ENCODE data around the gene HTT-AS.

The HTT-AS gene

DNA sequence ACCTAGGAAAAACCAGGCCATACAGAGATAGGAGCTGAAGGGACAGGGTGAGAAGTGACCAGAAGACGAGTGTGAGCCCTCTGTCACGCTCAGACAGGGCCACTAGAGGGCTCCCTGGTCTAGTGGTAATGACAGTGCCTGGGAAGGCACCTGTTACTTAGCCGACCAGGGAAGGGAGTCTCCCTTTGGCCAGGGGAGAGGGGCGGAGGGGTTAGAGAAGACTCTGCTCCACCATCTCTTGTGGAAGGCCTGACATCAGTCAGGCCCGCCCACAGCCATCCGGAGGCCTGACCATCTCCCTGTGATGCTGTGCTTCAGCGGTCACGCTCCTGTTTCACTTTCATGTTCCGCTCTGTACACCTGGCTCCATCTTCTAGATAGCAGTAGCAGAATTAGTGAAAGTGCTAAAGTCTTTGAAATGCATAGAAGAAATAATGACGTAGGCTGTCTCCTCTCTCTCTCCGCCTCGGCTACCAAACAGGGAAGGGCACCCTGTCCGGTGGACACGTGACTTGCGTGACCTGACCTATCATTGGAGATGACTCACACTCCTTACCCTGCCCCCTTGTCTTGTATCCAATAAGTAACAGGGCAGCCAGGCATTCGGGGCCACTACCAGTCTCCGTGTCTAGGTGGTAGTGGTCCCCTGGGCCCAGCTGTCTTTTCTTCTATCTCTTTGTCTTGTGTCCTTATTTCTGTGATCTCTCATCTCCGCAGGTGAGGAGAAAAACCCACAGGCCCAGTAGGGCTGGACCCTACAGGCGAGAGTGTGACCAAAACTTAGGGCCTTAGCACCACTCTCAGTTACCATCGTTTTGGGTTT is 26.7 kb downstream of the HTT-AS start:
- DNase-seq, result peak; percentile 67

DNA sequence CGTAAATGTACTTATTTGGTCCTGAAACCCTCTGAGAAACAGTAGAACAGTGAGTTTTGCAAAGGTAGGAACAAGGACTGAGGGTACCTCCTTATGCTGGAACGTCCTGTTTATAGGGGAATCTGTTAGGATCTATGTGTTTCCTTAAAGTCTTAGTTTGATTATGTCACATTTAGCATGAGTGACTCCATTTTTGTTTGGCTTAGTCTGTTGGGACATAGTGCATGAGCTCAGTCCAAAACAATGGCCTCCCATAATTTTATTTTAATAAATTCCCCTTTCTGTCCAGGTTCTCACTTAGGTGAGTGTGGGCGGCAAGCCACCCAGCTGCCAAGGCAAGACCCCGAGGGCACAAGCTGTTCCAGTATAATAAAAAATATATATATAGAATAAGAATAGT is 27.7 kb downstream of the HTT-AS start:
- DNase-seq, result no peak

DNA sequence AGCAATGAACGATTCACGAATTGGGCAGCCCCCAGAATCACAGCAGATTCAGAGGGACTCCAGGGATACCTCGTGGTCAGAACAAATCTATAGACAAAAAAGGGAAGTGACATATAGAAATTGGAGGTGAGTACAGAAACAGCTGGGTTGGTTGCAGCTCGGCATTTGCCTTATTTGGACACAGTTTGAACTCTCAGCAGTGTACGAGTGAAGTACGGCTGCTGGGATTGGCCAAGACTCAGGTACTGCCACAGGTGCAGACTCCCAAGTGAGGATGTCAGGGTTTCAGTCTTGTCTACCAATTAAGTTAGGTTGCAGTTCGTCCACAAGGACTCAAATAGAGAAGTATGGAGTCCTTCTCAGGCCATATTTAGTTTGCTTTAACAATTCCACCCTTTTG is 28.2 kb downstream of the HTT-AS start:
- DNase-seq, result no peak

DNA sequence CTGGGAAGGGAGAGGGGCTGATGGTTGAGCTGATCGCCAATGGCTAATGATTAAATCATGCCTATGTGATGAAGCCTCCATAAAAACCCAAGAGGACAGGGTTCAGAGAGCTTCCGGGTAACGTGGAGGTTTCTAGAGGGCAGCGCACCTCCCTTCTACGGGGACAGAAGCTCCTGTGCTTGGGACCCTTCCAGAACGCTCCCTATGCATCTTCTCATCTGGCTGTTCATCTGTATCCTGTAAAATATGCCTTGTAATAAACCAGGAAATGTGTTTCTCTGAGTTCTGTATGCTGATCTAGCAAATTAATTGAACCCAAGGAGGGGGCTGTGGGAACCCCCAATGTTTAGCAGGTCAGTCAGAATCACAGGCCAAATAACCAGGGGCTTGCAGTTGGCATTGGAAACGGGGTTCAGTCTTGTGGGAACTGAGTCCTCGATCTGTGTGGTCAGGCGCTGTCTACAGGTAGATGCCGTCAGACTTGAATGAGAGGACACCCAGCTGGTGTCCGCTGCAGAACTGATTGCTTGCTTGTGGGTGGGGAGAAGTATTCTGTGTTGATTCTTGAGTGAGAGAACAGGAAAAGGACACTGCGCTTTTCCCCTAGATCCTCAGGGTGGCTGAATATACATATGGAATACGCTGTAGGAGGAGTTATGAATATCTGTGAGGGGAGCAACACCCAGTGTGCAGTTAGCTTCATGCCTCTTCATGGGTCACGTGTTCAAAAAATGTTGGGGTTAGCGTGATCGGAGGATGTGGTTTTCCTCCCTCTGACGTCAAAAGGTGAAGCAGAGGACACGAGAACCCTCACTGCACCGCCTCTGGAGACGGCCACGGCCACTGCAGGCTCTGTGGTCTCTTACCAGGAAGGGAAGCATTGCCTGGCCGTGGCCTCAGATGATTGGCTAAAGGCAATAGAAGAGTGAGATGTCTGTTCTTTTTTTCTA is 29.2 kb downstream of the HTT-AS start:
- DNase-seq, result peak; percentile 68

DNA sequence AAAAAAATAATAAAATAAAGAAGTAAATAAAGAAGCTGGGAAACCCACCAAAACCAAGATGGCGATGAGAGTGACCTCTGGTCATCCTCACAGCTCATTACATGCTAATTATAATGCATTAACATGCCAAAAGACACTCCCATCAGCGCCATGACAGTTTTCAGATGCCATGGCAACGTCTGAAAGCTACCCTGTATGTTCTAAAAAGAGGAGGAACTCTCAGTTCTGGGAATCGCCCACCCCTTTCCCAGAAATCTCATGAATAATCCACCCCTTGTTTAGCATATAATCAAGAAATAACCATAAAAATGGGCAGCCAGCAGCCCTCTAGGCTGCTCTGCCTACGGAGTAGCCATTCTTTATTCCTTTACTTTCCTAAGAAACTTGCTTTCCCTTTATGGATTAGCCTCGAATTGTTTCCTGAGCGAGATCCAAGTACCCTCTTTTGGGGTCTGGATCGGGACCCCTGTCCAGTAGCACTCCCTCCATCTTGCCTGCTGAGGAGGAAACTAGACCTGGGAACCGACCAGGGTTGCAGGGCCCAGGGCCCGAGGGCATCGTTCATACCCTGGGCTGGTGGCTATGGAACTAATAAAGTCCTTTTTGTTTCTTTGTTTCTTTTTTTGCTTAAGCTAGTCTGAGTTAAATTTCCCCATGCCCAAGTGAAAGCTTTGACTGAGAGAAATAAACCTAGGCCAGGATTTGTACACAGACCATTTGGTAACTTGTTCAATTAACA is 30.9 kb downstream of the HTT-AS start:
- DNase-seq, result no peak

DNA sequence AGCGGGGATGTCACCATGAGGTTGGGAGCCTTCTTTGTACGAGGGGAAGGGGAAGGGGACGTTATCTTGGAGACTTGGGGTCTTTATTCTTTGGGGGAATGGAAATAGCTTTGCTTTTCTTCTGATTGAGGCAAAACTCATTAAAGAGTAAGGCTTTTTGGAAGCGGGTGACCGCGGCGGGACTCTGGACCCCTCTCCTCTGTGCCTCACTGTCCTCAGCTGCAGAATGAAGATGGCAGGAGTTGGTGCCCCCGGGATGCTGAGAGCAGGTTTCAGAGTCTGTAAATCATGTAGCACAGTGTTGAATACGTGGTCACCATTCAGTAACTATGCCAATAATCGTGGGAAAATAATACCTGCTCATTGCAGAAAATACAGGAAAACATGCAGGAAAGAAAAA is 32.1 kb downstream of the HTT-AS start:
- no peak for DNase-seq

DNA sequence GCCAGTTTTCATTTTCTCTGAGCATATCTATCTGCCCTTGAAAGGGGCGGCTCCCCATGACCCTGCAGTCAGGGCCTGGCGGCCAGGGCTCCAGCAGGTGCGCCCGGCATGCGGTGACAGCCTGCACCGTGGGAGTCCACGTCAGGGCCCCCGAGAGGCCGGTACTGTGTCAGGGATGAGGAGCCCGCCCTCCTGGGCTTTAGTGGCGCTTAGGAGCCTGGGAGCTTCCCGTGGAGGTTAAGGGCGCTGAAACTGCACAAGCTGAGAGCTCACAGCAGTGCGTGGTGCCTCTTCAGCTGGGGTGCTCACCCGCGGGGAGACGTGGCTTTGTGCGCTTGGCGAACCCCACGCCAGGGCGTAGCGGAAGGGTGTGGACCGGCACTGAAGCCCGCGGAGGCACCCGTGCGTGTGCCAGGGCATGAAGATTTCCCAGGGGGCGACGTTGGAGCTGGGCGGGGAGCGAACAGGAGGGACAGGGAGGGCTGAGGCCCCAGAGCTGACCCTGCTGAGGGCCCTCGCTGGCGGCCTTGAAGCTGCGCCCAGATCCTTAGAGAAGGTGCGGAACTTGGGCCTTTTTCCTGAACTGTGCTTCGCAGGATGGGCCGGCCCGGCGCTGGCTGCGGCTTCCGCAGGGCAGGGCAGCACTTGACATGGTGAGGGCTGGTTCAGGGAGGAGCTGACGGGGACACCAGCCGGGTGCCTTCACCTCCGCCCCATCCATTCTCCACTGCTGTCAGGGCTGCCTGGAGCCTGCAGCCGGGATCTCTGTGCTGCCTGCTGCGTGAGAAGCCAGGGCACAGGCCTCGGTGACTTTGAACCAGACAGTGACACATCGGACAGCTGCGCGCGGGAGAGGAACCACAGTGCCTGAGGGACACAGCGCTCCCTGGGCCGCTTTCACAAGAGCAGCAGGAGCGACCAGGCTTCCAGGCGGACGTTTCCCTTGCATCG is 32.9 kb downstream of the HTT-AS start:
- peak; percentile 38 for DNase-seq

DNA sequence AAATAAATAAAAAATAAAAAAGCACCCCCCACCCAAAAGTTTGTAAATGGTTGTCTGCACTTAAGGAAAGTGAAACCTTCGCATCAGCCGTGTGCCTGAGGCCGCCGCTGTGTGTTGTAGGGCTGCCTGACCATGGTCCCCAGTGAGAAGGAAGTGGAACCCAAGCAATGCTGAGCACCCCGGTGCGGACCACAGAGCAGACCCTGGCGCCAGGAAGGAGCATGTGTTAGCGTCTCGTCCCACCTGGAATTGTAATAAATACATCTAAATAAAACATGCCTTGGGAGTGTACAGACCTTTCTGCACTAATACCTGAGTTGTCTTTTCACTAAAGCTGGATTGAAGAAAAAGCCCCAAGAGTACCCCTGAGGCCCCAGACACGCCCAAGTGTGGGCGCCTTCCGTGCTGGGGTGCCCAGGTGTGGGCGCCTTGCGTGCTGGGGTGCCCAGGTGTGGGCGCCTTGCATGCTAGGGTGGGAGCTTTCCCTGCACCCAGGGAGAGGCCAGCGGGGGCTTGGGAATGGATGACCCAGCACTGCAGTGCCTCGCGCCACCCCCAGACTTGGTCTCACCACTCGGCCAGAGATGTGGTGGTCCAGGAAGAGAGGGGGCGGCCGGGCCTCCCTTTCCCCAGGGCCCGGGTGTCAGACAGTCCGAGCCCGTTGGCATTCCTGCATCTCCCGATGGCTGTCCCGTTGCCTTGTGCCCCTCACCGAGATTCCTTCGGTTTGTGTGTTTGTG is 33.7 kb downstream of the HTT-AS start:
- DNase-seq, result no peak

DNA sequence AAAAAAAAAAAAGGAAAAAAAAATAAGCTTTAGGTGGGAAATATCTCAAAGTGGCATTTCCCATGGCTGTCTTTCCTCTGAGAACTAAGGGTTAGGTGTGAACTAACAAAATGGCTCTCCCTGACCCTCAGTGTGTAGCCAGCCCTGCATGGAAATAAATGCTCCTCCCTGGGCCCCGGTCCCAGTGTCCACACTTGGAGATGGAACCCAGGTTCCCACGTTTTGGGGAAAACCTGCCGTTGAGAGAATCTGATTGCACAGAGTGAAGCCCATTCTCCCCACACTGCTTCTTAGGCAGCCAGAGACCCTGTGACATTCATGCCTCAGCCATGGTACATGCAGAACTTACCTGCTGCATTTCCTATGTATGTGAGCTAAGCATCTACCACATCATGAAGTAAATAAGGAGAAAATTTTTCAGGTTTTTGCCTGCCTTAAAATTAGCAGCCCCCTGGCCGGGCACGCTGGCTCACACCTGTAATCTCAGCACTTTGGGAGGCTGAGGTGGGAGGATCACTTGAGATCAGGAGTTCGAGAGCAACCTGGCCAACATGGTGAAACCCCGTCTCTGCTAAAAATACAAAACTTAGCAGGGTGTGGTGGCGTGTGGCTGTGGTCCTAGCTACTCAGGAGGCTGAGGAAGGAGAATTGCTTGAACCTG is 34.5 kb downstream of the HTT-AS start:
- DNase-seq, result no peak

DNA sequence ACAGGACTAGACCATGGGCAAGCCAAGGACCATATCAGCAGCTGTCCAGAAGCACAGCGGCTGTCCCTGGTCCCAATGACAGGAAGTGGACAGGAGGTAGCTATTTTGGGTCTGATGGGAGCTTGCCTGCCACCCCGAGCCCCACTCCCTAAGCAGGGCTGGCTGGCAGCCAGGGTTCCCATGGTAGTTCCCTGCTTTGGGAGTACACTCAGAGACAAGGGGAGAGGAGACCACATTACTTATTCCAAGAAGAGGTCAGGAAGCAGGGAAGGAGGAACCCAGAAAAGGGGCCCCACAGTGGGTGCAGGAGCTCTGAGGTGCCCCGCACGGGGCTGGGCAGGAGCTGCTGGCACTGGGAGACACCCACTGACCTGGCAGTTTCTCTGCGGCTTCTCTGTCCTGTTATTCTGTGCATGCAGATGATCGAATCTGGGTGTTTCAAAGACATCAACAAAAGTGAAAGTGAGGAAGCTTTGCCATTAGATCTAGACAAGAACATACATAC is 36.3 kb downstream of the HTT-AS start:
- DNase-seq, result peak; percentile 12

DNA sequence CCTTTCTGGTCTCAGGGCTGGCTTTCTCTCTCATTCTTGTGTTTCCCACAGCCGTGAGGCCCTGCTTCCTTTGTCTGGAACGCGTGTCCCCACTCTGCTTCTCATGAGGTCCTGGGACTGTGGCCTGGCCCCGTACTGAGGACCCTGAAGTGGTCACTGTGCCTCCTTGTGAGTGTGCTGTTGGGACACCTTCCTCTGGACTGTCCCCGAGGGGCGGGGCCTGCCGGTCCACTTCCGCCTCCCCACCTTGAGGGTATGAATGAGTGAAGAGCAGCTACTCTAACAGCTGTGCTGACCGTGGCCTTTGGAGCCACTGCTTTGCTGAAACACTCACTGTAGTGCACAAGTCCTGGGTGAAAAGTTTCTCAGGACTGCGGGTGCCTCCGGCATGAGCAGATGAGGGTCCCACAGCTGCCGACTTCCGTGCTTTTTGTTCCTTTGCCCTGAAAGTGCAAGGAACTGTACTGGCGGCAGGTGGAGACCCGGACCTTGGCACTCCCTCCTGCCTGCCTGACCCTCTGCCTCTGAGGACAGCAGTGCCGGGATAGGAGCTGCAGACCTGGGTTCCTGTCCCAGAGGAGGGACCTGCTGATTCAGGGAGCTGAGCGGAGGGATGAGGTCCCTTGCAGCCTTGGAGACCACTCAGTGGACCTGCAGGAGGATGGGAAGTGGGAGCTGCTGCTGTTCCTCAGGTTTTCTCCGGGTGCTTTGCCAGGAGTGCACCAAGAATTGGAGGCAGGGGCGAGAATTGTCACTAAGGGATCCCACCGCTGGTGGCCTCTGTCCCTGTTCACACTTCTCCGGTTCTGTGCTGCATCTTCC is 38.0 kb downstream of the HTT-AS start:
- DNase-seq, result no peak

DNA sequence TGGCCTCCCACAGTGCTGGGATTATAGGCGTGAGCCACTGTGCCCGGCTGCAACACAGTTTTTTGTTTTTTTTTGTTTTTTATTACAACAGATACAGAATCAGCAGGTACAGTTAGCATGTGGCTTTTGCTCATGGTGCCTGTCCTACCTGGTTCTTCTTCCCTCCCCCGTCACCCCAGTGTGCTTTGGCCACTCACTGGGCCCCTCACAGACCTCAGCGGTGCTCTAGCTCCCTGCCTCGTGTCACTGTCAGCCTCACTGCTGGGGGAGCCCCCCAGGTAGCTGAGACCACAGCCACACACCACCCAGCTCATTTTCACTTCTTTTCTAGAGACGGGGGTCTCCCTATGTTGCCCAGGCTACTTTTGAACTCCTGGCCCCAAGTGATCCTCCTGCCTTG is 38.7 kb downstream of the HTT-AS start:
- no peak for DNase-seq

DNA sequence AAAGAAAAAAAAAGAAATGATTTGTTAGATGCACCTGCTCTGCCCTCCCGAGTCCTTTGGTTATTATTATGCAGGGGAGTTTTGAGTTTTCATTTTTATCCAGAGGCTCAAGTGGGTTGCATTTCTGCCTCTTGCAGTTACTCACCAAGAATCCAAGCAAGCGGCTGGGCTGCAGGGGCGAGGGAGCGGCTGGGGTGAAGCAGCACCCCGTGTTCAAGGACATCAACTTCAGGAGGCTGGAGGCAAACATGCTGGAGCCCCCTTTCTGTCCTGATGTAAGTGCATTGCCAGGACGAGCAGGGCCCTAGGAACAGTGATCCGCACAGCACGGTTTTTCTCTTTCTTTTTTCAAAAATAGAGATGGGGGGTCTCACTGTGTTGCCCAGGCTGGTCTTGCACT is 39.1 kb downstream of the HTT-AS start:
- no peak for DNase-seq

DNA sequence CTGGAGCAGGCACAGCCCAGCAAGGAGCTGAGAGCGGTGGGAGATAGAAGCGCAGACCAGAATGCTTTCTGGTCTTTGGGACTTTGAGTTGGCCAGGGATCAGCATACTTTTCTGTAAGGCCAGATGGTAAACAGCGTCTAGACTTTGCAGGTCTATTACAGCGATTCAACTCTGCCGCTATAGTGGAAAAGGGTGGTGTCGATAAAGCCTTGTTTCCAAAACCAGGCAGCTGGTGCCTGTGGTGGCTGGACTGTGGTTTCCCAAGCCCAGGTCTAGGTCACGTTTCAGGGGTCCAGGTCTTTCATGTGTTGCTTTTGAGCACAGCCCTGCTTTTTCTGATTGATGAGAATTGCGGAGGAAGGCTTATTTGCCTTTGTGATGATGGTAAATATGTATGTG is 40.1 kb downstream of the HTT-AS start:
- no peak for DNase-seq

DNA sequence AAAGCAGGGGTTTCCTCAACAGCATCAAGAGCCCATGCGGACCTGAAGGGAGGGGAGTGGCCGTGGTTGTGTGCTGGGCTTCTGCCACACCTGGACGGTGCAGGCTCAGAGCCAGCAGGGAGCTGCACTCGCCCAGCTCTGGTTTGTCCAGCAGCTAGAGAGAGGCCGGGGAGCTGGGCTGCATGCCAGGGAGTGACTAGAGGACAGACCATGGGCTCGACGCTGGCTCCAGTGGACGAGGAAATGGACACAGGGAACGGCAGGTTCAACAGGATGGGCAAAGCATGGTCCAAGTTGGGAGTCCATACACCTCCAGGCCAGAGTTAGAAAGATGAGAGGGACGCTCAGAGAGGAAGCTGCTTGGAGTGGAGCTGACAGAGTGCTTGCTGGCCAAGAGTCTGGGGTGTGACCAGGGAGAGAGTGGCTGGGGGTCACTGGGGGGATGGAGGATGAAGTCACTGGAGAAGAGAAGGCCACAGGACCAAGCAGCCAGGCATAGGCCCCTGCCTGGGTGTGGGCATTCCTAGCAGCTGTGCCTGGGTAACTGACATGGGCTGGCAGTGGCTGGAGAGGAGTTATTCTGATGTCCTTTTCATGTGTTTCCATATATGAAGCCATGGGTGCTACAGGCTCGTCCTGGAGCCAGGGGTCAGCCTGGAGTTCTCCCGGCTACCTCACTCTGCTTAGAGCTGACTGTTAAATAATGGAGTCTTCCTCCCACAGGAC is 42.8 kb downstream of the HTT-AS start:
- DNase-seq, result no peak

DNA sequence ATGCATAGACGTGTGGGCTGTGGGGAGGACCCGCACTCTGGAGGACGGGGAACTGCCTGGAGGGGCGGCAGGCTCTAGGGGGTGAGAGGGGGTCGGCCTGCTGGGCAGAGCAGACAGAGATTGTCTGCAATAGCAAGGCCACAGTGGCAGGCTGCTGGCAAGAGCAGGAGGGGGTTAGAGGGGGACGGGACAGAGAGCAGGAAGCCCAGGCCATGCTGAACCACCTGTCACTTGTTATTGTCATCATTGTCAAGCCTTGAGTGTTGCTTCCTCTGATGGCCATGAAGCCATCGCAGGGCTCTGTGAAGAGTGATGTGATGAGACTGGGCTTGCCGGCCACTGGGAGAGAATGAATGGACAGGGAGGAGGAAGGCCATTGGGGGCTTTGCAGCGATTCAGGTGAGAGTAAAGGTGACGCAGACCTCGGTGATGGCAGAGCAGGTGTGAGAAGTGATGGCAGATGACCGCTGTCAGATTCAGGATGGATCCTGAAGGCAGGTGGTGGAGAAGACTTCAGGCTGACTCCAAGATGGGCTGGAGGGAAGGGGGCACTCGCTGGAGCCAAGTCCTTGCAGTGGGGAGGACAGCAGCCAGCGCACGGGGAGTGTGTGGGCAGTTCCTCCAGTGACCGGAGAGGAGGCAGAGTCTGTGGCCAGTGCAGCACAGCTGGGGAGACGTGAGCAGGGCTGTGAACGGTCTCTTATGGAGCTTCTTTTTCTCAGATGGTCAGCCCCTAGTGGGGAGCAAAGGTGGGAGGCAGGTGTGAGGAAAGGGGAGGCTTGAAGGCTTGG is 43.6 kb downstream of the HTT-AS start:
- no peak for DNase-seq

DNA sequence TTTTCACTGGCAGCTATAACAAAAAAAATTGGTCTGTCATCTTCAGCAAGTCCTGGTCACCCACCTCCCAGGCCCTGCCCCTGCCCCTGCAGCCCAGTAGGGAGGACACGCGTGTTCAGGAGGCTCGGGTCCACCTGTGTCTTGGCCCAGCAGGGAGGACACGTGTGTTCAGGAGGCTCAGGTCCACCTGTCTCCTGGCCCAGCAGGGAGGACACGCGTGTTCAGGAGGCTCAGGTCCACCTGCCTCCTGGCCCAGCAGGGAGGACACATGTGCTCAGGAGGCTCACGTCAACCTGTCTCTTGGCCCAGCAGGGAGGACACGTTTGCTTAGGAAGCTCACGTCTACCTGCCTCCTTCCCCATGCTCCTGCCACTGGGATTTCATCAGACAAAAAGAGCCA is 44.9 kb downstream of the HTT-AS start:
- DNase-seq, result no peak

DNA sequence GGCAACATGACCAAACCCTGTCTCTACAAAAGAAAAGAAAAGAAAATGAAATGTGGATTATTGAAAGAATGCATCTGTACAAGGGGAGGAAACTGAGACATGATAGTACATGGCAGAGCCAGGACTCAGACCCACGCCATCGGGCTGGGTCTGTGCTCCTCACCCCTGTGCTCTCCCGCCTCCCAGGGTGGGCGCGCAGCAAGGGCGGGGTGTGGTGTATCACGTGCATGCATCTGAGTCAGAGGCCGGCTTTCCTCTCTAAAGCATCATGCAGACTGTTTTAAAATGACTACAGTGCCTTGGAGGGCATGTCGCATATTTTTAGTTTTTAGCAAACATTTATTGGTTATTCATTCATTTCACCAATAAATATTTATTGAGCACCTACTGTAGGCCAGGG is 47.8 kb downstream of the HTT-AS start:
- DNase-seq, result no peak

Data from CD4-positive, alpha-beta T cell treated with Interleukin-4 for 4 hours (primary cell).